IPS-15b (cell line): Measurements from ENCODE around the gene FGD2.
A peak's percentile ranks its signal among the peaks of the same experiment; 100 is the strongest.

Experiments
- H3K27me3 ChIP-seq: one replicate; pipeline ENCODE4 v1.6.1; 2013; ENCODE audit warnings: low read length; ENCODE audit not compliant: control insufficient read depth, insufficient read depth
- H3K36me3 ChIP-seq: one replicate; pipeline ENCODE4 v1.6.1; 2013; ENCODE audit warnings: low read length; ENCODE audit not compliant: control insufficient read depth, insufficient read depth
- H3K4me1 ChIP-seq: one replicate; pipeline ENCODE4 v1.6.1; 2013; ENCODE audit warnings: mild to moderate bottlenecking, low read length; ENCODE audit not compliant: control insufficient read depth, insufficient read depth
- H3K4me3 ChIP-seq: one replicate; pipeline ENCODE4 v1.5.1; 2013; ENCODE audit warnings: low read depth, low read length
- H3K9ac ChIP-seq: one replicate; pipeline ENCODE4 v1.6.1; 2013; ENCODE audit warnings: low read depth, mild to moderate bottlenecking, low read length
- H3K9me3 ChIP-seq: one replicate; pipeline ENCODE4 v1.6.1; 2013; ENCODE audit warnings: mild to moderate bottlenecking, low read length; ENCODE audit not compliant: control insufficient read depth, insufficient read depth

The FGD2 gene

GRCh38 chr6:37017606-37018197 lies 12.2 kb downstream of the FGD2 start:
- Histone ChIP-seq H3K4me3 (no peak overlapping the region), H3K36me3 (no peaks in the 10 kb centered on the region), H3K27me3 (no peaks in the 10 kb centered on the region), H3K9me3 (no peaks in the 10 kb centered on the region), H3K4me1 (peaks cover 3% of the 10 kb centered on the region), H3K9ac (peak overlapping the region; percentile 18)

- Histone ChIP-seq H3K4me3 (no peak overlapping the region), H3K9ac (no peak overlapping the region), H3K36me3 (no peaks in the 10 kb centered on the region), H3K4me1 (peaks cover 6% of the 10 kb centered on the region), H3K9me3 (no peaks in the 10 kb centered on the region), H3K27me3 (no peaks in the 10 kb centered on the region)
These were observed 13.0 kb downstream of the FGD2 start for GRCh38 chr6:37018198-37019064.

DNA sequence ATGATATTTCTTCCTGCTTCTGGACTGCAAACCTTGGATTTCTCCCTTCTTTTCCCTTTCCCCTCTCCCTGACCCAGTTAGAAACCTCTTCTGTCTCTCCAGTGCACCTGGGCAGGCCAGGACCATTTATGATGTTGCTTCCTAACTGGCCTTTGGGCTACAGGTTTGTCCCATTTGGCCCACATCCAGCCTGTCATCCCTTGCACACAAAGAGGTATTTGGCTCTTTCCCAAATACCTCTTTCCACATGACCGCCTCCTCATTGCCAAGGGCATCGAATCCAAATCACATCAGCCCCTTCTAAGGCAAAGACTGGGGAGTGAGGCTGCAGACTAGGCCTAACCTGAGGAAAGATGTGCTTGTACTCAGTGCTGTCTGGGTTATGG lies 13.6 kb downstream of the FGD2 start:
- no peak overlapping the region for H3K4me3 ChIP-seq
- H3K27me3 ChIP-seq, result no peaks in the 10 kb centered on the region
- no peak overlapping the region for H3K9ac ChIP-seq
- H3K4me1 ChIP-seq, result peaks cover 7% of the 10 kb centered on the region
- H3K9me3 ChIP-seq, result no peaks in the 10 kb centered on the region
- H3K36me3 ChIP-seq, result no peaks in the 10 kb centered on the region

GRCh38 chr6:37020381-37020780 lies 14.9 kb downstream of the FGD2 start:
- Histone ChIP-seq H3K27me3 (no peaks in the 10 kb centered on the region), H3K4me1 (peaks cover 7% of the 10 kb centered on the region), H3K36me3 (no peaks in the 10 kb centered on the region), H3K9me3 (no peaks in the 10 kb centered on the region), H3K9ac (no peak overlapping the region), H3K4me3 (no peak overlapping the region)

DNA sequence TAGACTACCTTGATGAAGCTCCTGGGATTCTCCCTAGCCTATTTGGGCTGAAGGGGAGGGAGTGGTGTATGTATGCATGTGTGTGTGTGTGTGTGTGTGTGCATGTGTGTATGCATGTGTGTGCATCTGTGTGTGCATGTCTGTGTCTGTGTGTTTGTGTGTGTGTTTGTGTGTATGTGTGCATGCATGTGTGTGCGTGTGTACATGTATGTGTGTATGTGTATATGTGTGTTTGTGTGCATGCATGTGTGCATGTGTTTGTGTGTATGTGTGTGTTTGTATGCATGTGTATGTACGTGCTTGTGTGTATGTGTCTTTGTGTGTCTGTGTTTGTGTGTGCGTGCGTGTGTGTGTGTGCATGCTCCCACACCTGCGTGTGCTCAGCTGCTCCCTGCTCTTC lies 15.4 kb downstream of the FGD2 start:
- Histone ChIP-seq H3K9me3 (no peaks in the 10 kb centered on the region), H3K4me1 (peaks cover 7% of the 10 kb centered on the region), H3K4me3 (no peak overlapping the region), H3K36me3 (no peaks in the 10 kb centered on the region), H3K27me3 (no peaks in the 10 kb centered on the region), H3K9ac (no peak overlapping the region)

DNA sequence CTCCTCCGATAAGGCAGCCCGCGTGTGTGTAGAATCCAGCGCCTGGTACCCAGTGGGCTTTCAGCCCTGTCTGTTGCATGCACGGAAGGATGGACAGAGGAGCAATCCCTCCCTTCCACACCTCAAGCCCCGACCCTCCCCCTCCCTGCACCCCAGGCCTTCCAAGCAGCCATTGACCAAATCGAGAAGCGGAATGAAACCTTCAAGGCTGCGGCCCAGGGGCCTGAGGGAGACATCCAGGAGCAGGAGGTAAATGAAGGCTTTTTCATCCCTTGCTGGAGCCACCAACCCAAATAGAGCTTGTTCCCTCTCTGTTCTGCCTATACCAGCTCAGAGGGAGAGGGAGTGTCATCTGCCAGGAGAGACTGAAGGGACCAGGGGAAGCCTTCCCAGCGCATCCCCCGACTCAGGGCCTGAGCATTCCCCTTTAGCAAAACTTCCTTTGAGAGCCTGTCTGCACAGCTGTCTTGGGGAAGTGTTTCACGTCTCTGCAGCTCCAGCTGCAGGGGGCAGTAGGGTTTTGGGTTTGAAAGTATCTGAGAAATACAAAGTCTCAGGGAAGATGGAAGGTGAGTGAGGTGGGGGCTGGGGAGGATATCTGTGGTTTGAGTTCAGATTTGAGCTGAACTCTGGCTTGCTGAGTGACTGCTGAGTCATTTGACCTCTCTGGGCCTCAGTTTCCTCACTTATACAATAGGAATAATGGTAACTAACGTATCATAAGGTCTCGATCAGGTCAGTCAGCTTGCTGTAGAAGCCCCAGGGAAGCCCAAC lies 16.1 kb downstream of the FGD2 start:
- Histone ChIP-seq H3K27me3 (no peaks in the 10 kb centered on the region), H3K36me3 (no peaks in the 10 kb centered on the region), H3K9ac (no peak overlapping the region), H3K4me3 (no peak overlapping the region), H3K9me3 (no peaks in the 10 kb centered on the region), H3K4me1 (peaks cover 7% of the 10 kb centered on the region)

DNA sequence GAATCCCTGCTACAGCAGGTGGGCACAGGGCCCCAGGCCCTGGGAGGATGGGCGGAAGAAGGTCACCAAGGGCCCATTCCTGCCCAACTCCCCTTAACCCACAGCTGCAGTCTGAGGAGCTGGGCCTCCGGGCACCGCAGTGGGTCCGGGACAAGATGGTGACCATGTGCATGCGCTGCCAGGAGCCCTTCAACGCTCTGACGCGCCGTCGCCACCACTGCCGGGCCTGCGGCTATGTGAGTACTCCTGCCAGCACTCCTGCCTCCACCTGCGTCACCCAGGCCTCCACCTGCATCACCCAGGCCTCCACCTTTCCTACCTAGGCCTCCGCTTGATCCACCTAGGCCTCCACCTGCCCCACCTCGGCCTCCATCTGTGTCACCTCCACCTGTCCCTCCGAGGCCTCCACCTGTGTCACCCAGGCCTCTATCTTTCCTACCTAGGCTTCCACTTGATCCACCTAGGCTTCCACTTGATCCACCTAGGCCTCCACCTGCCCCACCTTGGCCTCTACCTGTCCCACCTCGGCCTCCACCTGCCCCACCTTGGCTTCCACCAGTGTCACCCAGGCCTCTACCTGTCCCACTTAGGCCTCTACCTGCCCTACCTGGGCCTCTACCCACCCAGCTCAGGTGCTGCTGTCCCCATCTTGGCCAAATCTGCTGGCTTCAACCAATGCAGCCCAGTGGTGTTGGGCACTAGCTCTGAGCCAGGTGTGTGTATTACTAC lies 16.8 kb downstream of the FGD2 start:
- no peak overlapping the region for H3K4me3 ChIP-seq
- H3K4me1 ChIP-seq, result peaks cover 7% of the 10 kb centered on the region
- no peaks in the 10 kb centered on the region for H3K36me3 ChIP-seq
- H3K9ac ChIP-seq, result no peak overlapping the region
- H3K27me3 ChIP-seq, result no peaks in the 10 kb centered on the region
- H3K9me3 ChIP-seq, result no peaks in the 10 kb centered on the region

DNA sequence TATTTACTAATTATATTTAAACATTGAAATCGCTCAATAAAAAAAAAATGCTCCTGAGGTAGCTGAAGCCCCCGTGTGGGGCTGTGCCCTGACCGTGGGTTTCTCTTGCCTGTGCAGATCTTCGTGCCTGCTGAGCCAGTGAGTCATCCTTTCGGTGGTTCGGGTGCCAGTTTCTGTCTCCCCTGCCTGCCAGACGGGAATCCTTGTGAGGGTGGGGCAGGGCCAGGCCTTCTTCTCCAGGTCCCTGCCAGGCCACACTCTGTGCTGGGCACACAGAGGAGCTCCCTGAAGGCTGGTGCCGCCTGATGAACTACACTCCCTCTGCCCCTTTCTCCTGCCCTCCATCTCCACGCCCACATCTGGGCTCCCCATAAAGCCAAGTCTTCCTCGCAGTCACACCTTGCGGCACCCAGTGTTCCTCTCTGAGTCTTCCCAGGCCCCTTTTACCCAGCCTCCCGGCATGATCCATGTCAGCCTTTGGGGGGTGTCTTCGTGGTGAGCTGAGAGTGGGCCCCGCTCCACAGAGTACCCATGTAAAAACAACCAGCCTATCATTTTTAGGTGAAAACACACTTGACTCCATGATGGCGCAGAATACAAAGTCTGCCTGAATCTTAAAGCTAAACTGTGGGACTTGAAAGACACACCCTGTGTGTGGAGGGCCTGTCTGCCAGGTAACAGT lies 19.3 kb downstream of the FGD2 start:
- no peaks in the 10 kb centered on the region for H3K27me3 ChIP-seq
- no peak overlapping the region for H3K9ac ChIP-seq
- H3K4me1 ChIP-seq, result peaks cover 7% of the 10 kb centered on the region
- H3K4me3 ChIP-seq, result no peak overlapping the region
- H3K36me3 ChIP-seq, result no peaks in the 10 kb centered on the region
- no peaks in the 10 kb centered on the region for H3K9me3 ChIP-seq

GRCh38 chr6:37025621-37026466 lies 20.4 kb downstream of the FGD2 start:
- Histone ChIP-seq H3K9ac (no peak overlapping the region), H3K9me3 (peaks cover 5% of the 10 kb centered on the region), H3K27me3 (no peaks in the 10 kb centered on the region), H3K36me3 (no peaks in the 10 kb centered on the region), H3K4me3 (no peak overlapping the region), H3K4me1 (peaks cover 7% of the 10 kb centered on the region)

DNA sequence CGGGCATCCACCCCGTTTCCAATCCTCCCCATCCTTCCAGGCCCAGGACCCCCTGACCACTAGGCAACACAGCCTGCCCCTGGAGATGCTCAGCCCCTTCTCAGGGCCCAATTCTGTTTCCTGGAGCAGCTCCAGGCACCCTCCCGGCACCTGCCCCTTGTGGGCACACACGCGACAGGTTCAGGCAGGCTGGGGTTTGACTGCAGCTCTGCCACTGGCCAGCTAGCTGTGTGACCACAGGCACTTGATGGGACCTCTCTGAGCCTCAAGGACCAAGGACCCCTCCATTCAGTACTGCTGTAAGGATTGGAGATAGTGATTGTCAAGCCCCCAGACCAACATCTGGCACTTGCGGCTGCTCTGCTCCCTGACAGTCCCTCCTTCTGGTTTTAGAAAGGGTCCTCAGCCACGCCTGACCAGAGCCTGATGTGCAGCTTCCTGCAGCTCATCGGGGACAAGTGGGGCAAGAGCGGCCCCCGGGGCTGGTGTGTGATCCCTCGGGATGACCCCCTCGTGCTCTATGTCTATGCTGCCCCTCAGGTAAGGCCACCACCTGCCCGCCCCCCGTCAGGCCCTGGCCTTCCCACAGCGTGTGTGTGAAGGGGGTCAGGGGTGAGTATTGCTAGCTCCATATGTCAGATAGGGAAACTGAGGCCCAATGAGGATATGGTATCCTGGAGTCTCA lies 21.7 kb downstream of the FGD2 start:
- Histone ChIP-seq H3K4me3 (no peak overlapping the region), H3K36me3 (no peaks in the 10 kb centered on the region), H3K9me3 (peaks cover 5% of the 10 kb centered on the region), H3K27me3 (no peaks in the 10 kb centered on the region), H3K9ac (no peak overlapping the region), H3K4me1 (peaks cover 4% of the 10 kb centered on the region)
